Measurements from ENCODE around the gene RTN4RL1. TPM values are rescaled to one million over a fixed set of nuclear protein-coding genes. Genes with fewer than 3 reads are reported as not detected.
A peak's percentile ranks its signal among the peaks of the same experiment; 100 is the strongest.

The RTN4RL1 gene
- total and polyA plus RNA-seq, 2 of the 13 experiments (the other 11 are each of a cell fraction or from before 2014, with no cell fraction given): 0.01 TPM; not detected in 1

- TF ChIP-seq ZBTB26 (CRISPR knock-in tag; IDR thresholded peaks at IDR 0.05; ENCODE audit: borderline replicate concordance) (no peak), JUN (CRISPR knock-in tag; IDR thresholded peaks at IDR 0.05) (no peak), DMAP1 (CRISPR knock-in tag; IDR thresholded peaks at IDR 0.05) (0 out of 2 replicates have a peak, but pooled peaks have one; percentile 3), TGIF2 (CRISPR knock-in tag; IDR thresholded peaks at IDR 0.05) (no peak), ZNF746 (CRISPR knock-in tag; IDR thresholded peaks at IDR 0.05) (no peak), ARID2 (CRISPR knock-in tag; IDR thresholded peaks at IDR 0.05; ENCODE audit: borderline replicate concordance) (no peak), KDM4B (CRISPR knock-in tag; IDR thresholded peaks at IDR 0.05) (no peak), NCOA1 (CRISPR knock-in tag; IDR thresholded peaks at IDR 0.05) (no peak), GABPB1 (CRISPR knock-in tag; IDR thresholded peaks at IDR 0.05) (peak; percentile 80), HNF4G (IDR thresholded peaks at IDR 0.05; ENCODE audit: borderline replicate concordance, low read depth, low read length) (no peak), HNF4G (CRISPR knock-in tag; IDR thresholded peaks at IDR 0.05; ENCODE audit: borderline replicate concordance, low read depth) (no peak), ZSCAN21 (CRISPR knock-in tag; IDR thresholded peaks at IDR 0.05; ENCODE audit: borderline replicate concordance) (peak; percentile 45; the same call in 1 of the 2 replicates), EZH2 (conservative IDR thresholded peaks at IDR 0.05; ENCODE audit: low read depth, low read length) (0 out of 2 replicates have a peak, but pooled peaks have one; percentile 36), ZNF251 (CRISPR knock-in tag; IDR thresholded peaks at IDR 0.05) (no peak), RBM39 (IDR thresholded peaks at IDR 0.05; ENCODE audit: low read depth, low read length, poor library complexity, severe bottlenecking) (no peak), GTF2F1 (IDR thresholded peaks at IDR 0.05; ENCODE audit: low read length) (no peak), RORA (CRISPR knock-in tag; IDR thresholded peaks at IDR 0.05) (no peak)
- TF ChIP-seq, protein P1, sequence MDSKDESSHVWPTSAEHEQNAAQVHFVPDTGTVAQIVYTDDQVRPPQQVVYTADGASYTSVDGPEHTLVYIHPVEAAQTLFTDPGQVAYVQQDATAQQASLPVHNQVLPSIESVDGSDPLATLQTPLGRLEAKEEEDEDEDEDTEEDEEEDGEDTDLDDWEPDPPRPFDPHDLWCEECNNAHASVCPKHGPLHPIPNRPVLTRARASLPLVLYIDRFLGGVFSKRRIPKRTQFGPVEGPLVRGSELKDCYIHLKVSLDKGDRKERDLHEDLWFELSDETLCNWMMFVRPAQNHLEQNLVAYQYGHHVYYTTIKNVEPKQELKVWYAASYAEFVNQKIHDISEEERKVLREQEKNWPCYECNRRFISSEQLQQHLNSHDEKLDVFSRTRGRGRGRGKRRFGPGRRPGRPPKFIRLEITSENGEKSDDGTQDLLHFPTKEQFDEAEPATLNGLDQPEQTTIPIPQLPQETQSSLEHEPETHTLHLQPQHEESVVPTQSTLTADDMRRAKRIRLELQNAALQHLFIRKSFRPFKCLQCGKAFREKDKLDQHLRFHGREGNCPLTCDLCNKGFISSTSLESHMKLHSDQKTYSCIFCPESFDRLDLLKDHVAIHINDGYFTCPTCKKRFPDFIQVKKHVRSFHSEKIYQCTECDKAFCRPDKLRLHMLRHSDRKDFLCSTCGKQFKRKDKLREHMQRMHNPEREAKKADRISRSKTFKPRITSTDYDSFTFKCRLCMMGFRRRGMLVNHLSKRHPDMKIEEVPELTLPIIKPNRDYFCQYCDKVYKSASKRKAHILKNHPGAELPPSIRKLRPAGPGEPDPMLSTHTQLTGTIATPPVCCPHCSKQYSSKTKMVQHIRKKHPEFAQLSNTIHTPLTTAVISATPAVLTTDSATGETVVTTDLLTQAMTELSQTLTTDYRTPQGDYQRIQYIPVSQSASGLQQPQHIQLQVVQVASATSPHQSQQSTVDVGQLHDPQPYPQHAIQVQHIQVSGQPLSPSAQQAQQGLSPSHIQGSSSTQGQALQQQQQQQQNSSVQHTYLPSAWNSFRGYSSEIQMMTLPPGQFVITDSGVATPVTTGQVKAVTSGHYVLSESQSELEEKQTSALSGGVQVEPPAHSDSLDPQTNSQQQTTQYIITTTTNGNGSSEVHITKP (CRISPR knock-in tag; IDR thresholded peaks at IDR 0.05; ENCODE audit: low read depth): no peak
- TF ChIP-seq, protein P2, sequence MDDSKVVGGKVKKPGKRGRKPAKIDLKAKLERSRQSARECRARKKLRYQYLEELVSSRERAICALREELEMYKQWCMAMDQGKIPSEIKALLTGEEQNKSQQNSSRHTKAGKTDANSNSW (CRISPR knock-in tag; IDR thresholded peaks at IDR 0.05; ENCODE audit: borderline replicate concordance): no peak
- TF ChIP-seq, protein P3, sequence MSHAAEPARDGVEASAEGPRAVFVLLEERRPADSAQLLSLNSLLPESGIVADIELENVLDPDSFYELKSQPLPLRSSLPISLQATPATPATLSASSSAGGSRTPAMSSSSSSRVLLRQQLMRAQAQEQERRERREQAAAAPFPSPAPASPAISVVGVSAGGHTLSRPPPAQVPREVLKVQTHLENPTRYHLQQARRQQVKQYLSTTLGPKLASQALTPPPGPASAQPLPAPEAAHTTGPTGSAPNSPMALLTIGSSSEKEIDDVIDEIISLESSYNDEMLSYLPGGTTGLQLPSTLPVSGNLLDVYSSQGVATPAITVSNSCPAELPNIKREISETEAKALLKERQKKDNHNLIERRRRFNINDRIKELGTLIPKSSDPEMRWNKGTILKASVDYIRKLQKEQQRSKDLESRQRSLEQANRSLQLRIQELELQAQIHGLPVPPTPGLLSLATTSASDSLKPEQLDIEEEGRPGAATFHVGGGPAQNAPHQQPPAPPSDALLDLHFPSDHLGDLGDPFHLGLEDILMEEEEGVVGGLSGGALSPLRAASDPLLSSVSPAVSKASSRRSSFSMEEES (CRISPR knock-in tag; IDR thresholded peaks at IDR 0.05): no peak
These were observed 28.5 kb upstream of the RTN4RL1 start (continued) for GRCh38 chr17:2053380-2054261.

All from HepG2 (cell line).